ENCODE measurements around the gene FOSL2.

FOSL2 gene

GRCh38 chr2:28375742-28376631 lies 16.7 kb upstream of the FOSL2 start:
- no peak for DNase-seq

DNA sequence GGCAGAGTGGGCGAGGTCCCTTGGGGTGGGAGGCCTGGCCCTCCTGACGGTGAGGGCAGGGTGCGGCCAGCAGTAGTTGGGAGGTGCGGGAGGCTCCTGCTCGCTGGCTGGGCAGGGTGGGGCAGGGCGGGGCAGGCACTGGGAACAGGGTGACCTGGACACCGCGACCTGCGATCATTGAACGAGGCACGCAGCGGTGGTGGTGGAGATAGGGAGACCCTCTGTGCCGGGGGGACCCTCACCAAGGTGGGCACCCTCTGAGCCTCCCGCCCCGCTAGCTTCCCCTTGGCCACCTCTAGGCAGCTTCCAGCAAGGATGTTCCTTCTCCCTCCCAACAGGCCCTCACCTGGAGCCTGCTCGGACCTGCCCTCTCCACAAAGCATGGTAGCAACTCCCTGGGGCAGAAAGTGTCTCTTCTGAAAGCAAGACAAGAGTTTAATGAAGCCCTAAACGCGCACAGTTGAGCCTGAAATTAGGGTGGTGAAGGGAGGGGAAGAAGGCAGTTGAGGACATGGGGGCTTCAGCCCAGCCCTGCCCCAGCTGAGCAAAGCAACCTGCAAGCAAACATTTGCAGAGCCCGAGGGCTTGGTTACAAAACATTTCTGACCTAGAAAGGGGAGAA lies 15.4 kb upstream of the FOSL2 start:
- no peak for DNase-seq

GRCh38 chr2:28377984-28378678 lies 14.5 kb upstream of the FOSL2 start:
- no peak for DNase-seq

DNA sequence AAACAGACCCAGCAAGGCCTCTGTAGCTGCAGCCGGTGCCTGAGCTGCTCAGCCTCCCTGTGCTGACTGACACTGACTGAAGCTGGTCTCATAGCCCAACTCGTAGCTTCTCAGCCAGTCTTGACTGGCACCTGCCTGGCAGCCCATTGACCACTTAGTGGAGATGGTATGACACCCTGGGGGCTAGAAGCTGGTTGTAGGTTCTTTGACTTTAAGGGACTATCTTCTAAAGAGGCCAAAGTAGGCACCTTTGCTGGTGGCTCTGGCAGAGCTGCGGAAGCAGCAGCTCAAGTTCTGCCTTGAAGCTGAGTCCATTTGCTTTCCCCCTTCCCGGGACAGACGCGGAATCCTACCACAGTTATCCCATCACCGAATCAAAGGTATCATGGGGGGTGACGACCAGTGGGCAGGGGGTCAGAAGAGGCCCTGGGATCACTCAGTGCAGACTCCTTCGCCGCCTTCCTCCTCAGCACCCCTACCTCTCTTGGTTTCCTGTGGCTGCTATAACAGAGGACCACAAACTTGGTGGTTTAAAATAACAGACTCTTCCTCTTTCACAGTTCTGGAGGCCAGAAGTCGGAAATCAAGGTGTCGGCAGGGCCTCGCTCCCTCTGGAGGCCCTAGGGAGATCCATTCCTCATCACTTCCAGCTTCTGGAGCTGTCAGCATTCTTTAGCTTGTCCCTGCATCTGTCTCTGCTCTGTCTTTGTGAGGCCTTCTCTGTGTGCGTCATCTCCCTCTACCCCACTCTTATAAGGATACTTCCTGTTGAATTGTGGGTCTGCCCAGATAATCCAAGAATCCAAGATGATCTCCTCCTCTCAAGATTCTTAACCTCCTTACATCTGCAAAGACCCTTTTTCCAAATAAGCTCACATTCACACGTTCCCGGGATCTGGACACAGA lies 13.7 kb upstream of the FOSL2 start:
- no peak for DNase-seq

GRCh38 chr2:28380219-28380618 lies 12.4 kb upstream of the FOSL2 start:
- no peak for DNase-seq

DNA sequence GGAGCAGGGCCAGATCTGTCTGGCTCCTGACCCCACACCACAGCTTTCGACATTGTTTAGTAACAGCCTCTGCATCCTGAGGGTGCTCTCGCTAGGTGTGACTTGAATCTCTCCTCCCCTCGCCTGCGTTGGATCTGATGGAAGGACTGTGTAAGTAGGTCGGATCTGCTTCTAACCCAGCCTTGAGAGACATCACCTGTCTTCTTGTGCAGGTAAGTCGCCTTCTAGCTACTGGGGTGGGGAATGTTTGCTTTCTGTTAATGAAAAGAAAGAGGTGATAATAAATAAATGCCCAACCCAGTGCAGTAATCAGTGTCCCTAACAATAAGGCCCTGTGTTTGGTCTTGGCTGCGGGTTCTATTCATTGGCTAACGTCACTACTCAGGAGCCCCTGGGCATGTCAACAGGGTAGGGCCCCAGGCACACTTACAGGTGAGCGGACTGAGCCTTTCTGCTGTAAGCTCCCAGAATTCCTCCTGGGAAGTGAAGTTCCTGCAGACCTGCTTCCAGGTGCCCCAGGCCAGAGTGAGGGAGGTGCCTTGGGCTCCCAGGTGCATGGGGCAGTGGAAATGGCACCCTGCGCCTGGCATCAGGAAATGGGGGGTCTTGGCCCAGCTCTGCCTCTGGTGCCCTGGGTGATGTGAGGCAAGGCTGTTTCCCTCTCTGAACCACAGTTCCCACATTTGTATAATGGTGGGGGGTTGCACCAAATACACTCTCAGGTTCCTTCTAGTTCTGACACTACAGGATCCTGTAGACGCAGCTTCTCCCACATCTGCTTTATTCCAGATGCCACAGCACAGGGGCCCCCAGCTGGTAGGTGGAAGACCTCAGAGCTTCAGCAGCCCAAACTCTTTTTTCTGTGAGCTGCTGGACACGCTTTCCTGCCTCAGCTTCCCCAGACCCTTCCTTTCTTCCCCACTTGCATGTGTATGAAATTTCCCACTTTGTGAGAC lies 11.2 kb upstream of the FOSL2 start:
- DNase-seq = no peak

DNA sequence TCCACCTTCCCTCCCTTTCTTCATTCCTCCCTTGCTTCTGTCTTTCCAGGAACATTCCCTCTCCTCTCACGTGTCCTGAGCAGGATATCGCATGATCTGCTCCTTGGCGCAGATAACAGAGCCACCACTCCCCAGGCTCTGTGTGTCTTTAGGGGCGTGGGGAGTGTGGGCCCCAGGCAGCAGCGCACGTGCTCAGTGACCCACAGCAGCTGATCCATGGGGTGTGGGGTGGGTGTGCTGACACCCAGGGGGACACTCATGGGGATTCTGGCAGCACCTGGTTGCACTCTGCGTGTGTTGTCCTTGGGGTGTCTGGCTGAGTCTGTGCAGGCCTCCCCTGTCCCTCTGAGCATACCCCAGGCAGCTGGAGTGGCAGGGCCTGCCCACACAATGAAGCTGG lies 9.9 kb upstream of the FOSL2 start:
- DNase-seq = no peak

DNA sequence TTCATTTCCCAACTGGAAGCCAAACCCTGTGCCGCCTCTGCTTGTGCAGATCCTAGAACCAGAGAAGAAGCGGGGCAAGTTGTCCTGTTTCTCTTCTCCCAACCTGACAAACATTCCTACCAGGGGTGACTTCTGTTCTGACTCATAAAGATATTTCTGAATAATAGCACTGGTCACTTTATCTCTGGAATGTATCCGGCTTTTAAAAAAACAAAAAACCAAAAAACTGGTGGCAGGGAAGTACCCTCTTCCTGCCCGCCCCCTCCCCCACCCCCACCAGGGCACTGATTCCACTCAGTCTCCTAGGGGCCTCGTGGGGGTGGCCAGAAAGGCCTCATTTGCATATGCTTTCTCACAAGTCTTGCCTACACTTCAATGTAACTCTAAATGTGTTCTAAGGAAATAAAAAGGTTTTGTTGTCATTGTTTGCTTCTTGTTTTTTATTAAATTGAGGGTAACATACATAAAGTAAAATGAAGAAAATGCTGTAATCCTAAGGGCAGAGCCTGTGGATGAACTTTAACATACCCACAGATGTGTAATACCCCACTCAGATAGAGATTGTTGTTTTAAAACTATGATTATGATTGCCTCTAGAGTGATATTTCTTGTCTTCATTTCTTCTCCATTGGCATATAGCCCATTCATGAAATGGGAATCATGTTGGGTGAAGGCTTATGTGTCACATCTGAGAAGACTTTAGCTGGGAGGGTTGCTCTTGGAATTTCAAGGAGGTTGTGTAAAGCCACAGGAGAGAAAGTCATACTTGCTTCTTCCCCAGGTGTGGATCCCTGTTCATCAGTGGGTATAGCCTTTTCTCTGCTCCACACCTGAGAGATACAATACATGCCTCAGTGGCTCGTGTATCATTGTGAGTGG lies 5.3 kb upstream of the FOSL2 start:
- no peak for DNase-seq

- DNase-seq = no peak
These were observed 3.0 kb upstream of the FOSL2 start for GRCh38 chr2:28389399-28390240.

GRCh38 chr2:28390241-28390745 lies 2.4 kb upstream of the FOSL2 start:
- DNase-seq = peak; percentile 98

- DNase-seq = no peak
These were observed 1.7 kb upstream of the FOSL2 start for GRCh38 chr2:28390746-28391563.

DNA sequence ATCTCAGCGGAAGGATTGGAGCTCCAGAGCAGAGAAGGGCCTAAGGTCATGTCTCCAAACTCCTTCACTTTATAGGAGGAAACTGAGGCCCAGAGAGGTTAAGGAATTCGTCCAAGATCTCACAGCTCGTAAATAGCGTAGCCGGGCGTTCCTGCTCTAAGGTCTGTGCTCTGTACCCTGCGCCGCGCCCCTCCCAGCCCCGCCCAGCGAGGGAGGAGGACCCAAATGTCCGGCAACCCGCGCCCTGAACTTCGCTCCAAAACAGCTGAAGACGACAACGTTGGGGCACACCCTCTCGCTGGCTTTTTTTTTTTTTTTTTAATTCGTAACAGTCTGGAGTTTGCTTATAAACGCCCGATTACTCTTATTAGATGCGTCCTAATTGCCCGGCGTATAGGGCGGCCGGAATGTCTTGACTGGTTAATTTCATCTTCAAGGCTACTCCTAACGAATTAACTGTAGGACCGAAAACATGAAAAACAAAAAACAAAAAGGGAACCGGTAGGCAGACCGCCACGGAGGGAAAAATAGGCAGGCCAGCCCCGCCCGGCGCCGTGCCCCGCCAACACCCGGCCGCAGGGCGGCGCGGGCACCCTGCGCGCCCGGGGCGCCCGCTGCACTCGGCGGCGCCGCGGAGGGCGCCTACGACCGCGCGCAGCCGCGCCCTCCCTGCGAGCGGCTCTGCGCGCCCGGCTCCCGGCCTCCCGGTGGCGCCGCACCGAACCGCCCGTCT lies 928 bp upstream of the FOSL2 start:
- DNase-seq = peak; percentile 89

DNA sequence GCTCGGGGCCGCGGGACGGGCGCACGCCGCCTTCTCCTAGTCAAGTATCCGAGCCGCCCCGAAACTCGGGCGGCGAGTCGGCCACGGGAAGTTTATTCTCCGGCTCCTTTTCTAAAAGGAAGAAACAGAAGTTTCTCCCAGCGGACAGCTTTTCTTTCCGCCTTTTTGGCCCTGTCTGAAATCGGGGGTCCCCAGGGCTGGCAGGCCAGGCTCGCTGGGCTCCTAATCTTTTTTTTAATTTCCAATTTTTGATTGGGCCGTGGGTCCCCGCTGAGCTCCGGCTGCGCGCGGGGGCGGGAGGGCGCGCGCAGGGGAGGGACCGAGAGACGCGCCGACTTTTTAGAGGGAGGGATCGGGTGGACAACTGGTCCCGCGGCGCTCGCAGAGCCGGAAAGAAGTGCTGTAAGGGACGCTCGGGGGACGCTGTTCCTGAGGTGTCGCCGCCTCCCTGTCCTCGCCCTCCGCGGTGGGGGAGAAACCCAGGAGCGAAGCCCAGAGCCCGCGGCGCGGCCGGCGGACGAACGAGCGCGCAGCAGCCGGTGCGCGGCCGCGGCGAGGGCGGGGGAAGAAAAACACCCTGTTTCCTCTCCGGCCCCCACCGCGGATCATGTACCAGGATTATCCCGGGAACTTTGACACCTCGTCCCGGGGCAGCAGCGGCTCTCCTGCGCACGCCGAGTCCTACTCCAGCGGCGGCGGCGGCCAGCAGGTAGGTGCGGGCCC lies 617 bp downstream of the FOSL2 start:
- DNase-seq = peak; percentile 69

- peak; percentile 25 for DNase-seq
These were observed 1.7 kb downstream of the FOSL2 start for GRCh38 chr2:28394331-28394877.

DNA sequence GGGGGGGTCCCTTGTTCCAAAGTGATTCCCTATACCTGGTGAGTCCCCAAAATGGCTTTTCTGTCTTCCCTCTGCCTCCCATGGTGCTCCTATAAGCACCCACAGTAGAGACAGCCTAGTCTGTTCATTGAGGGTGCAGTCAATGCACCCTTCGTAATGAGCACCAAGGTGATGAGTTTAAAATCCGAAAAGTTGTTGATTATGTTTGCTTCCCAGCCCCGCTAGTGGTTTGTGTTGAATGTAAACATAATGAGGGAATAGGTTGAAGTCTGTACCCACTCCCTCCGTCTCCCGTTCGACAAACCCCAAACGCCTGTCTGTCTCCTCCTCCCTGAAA lies 2.3 kb downstream of the FOSL2 start:
- DNase-seq = no peak

GRCh38 chr2:28395334-28396061 lies 2.8 kb downstream of the FOSL2 start:
- DNase-seq = no peak
